Fibroblast of lung (primary cell): ENCODE measurements around the gene AFF2. TPM values are rescaled to one million over a fixed set of nuclear protein-coding genes. Genes with fewer than 3 reads are reported as not detected.

Experiments used
- DNase-seq, 2 donors: peaks; one replicate each; pipeline versions ENCODE4 v3.0.0 to v3.0.0-alpha.2; 2010; ENCODE audit warnings: low read depth in 2 of 2
- H2AFZ ChIP-seq: 2 replicates; pipeline ENCODE4 v1.5.1; 2012; ENCODE audit warnings: low read length, control low read depth, inconsistent platforms
- H3K27ac ChIP-seq: 2 replicates; pipeline ENCODE4 v1.5.1; 2011; ENCODE audit warnings: low read length, control low read depth; ENCODE audit not compliant: insufficient read depth
- H3K27me3 ChIP-seq: 2 replicates; pipeline ENCODE4 v1.5.1; 2011; ENCODE audit warnings: mild to moderate bottlenecking, low read length; ENCODE audit not compliant: control insufficient read depth, insufficient read depth
- H3K36me3 ChIP-seq: 2 replicates; pipeline ENCODE4 v1.5.1; 2011; ENCODE audit warnings: low read length; ENCODE audit not compliant: control insufficient read depth, insufficient read depth
- H3K4me1 ChIP-seq: 2 replicates; pipeline ENCODE4 v1.5.1; 2011; ENCODE audit warnings: low read length; ENCODE audit not compliant: control insufficient read depth, insufficient read depth; ENCODE audit errors: extremely low read depth
- H3K4me2 ChIP-seq: 2 replicates; pipeline ENCODE4 v1.5.1; 2011; ENCODE audit warnings: low read length, control low read depth; ENCODE audit not compliant: insufficient read depth; ENCODE audit errors: extremely low read depth
- H3K4me3 ChIP-seq, 4 experiments: fragments of 200-600 bp in 1 of 4; sonication (generic) in 1 of 4; replicated peaks in 1 of 4; 2 replicates each; pipeline ENCODE4 v1.5.1; 2011 to 2016; ENCODE audit warnings: low read length in 4 of 4, low read depth in 3 of 4, mild to moderate bottlenecking in 3 of 4, control low read depth in 2 of 4, inconsistent platforms in 1 of 4, mixed read lengths in 1 of 4; ENCODE audit not compliant: insufficient read depth in 1 of 4; ENCODE audit errors: control extremely low read depth in 1 of 4
- H3K79me2 ChIP-seq: 2 replicates; pipeline ENCODE4 v1.5.1; 2012; ENCODE audit warnings: mild to moderate bottlenecking, low read length, inconsistent platforms; ENCODE audit not compliant: control insufficient read depth, insufficient read depth
- H3K9ac ChIP-seq: 2 replicates; pipeline ENCODE4 v1.5.1; 2011; ENCODE audit warnings: mild to moderate bottlenecking, low read length, control low read depth; ENCODE audit not compliant: insufficient read depth
- H3K9me3 ChIP-seq: 2 replicates; pipeline ENCODE4 v1.5.1; 2012; ENCODE audit warnings: low read depth, low read length; ENCODE audit not compliant: control insufficient read depth, insufficient read depth
- H4K20me1 ChIP-seq: 2 replicates; pipeline ENCODE4 v1.5.1; 2011; ENCODE audit warnings: low read length; ENCODE audit not compliant: control insufficient read depth, insufficient read depth; ENCODE audit errors: extremely low read depth
- EZH2 ChIP-seq: IDR thresholded peaks from 2 replicates; pipeline ENCODE4 v1.5.1; 2012; ENCODE audit warnings: low read length, control low read depth, mild to moderate bottlenecking; ENCODE audit errors: missing control alignments
- polyA plus RNA-seq, 2 donors: library from polyadenylated mRNA; depleted of rRNA in 1 of 2; stranded (reverse) in 1 of 2; unstranded in 1 of 2; fragments of >200 nt; gene quantifications; 2 replicates each; pipeline ENCODE4 v1.2.1, GENCODE V29; 2011 to 2012; ENCODE audit warnings: missing spikeins in 1 of 2
- total RNA-seq: library from RNA; depleted of rRNA; stranded (reverse); fragments of >200 nt; gene quantifications from 2 replicates; pipeline ENCODE4 v1.2.1, GENCODE V29; 2014
- TF ChIP-seq, protein P1 (sequence below), 2 donors: IDR thresholded peaks in 1 of 2; conservative IDR thresholded peaks in 1 of 2; 1 replicate in 1 of 2; 2 replicates in 1 of 2; pipeline ENCODE4 v1.5.1; 2011 to 2012; ENCODE audit warnings: low read length in 2 of 2, control low read depth in 1 of 2, inconsistent platforms in 1 of 2, low read depth in 1 of 2, mild to moderate bottlenecking in 1 of 2

Gene AFF2
- total and polyA plus RNA-seq, 2 donors (not counting 1 experiment from before 2014, with no cell fraction given) = under 0.01 to 0.05 TPM

DNA sequence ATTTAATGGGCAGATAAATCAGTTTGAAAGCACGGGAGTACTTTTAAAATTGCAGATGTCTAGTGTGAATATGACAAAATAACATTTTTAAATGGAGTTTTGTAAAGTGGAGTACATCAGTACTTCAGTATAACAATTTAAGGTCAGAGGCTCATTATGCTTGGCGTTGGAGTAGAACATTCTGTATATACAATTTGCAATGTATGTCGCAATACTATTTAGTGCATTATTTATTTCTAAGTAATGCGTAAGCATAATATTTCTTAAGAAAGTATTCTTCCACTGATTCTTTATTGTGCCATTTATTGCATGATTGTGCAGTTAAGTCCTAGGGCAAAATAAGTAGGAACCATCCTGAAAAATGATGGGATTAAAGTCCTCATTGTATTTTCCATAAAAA lies 461.6 kb downstream of the AFF2 start:
- Histone ChIP-seq H3K4me3 (no peak overlapping the region), H3K9me3 (no peaks in the 10 kb centered on the region), H3K4me2 (no peak overlapping the region), H3K79me2 (no peaks in the 10 kb centered on the region), H3K27me3 (no peaks in the 10 kb centered on the region), H2AFZ (no peak overlapping the region), H3K27ac (no peak overlapping the region), H3K4me1 (no peaks in the 10 kb centered on the region), H3K36me3 (no peaks in the 10 kb centered on the region), H4K20me1 (no peaks in the 10 kb centered on the region), H3K9ac (no peak overlapping the region)
- DNase-seq = peak in 1 of 2 donors; percentile 52
- TF ChIP-seq, protein P1, sequence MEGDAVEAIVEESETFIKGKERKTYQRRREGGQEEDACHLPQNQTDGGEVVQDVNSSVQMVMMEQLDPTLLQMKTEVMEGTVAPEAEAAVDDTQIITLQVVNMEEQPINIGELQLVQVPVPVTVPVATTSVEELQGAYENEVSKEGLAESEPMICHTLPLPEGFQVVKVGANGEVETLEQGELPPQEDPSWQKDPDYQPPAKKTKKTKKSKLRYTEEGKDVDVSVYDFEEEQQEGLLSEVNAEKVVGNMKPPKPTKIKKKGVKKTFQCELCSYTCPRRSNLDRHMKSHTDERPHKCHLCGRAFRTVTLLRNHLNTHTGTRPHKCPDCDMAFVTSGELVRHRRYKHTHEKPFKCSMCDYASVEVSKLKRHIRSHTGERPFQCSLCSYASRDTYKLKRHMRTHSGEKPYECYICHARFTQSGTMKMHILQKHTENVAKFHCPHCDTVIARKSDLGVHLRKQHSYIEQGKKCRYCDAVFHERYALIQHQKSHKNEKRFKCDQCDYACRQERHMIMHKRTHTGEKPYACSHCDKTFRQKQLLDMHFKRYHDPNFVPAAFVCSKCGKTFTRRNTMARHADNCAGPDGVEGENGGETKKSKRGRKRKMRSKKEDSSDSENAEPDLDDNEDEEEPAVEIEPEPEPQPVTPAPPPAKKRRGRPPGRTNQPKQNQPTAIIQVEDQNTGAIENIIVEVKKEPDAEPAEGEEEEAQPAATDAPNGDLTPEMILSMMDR (conservative IDR thresholded peaks at IDR 0.05 in 1 of 2, IDR thresholded peaks at IDR 0.05 in 1 of 2; ENCODE audit: low read depth in 1 of 2, low read length in 2 of 2) = no peak
- no peak for TF ChIP-seq EZH2

DNA sequence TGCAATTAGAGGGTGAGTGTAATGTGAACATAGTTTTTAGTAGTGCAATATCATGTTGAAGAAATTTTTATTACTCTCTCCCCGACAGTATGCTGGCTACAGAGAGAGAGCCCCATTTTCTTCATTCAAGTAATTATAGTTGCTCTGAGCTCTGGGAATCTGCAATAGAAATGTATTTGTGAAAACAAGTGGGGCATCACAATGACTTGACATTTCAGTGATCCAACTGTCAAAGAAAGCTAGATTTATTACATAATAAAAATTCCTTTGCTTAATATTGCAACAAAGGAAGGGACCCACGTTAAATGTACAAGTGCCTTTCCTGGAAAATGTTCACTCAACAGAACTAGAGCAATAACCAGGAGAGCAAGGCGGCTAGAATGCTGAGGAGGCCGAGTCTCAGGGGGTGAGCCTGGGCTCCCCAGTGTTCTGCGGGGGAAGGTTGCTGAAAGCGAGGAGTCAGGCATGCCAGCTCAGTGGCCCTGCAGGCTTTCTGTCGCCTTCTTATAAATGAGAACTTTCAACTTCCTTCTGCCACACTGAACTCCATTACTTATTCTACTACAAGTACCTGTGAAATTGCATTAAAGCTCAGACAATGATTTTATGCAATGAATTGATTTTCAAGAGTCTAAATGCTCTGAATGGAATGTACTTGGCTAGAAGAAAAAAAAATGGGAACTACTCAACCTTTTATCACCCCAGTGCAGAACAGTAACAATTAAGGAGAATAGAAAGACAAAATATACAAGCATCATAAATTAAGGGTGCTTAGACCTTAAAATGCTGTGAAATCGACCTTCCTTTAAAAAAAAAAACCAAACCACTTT lies 476.4 kb downstream of the AFF2 start:
- Histone ChIP-seq H4K20me1 (no peaks in the 10 kb centered on the region), H3K36me3 (no peaks in the 10 kb centered on the region), H3K4me2 (no peak overlapping the region), H3K9me3 (no peaks in the 10 kb centered on the region), H2AFZ (no peak overlapping the region), H3K4me3 (no peak overlapping the region), H3K4me1 (no peaks in the 10 kb centered on the region), H3K9ac (no peak overlapping the region), H3K27me3 (no peaks in the 10 kb centered on the region), H3K79me2 (no peaks in the 10 kb centered on the region), H3K27ac (no peak overlapping the region)
- no peak for TF ChIP-seq EZH2
- TF ChIP-seq, protein P1 (conservative IDR thresholded peaks at IDR 0.05 in 1 of 2, IDR thresholded peaks at IDR 0.05 in 1 of 2; ENCODE audit: low read depth in 1 of 2, low read length in 2 of 2) = no peak
- no peak for DNase-seq

DNA sequence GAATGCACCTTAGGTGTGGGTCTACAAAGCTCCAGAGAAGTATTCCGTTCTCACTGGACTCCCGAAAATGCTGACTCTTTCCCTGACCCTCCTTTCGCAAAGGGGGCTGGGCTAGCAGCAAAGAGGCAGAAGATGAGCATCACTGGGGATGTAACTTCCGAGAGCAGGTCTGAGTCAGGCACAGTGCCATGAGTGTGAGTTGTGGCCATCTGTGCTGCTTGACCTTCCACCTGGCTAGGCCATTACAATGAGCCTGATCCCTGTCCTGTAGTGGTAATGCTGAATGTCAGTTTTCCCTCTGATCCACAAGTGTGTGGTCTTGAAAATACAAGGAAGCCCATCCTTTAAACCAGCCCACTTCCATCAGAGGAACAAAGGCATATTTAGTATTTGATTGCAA lies 479.4 kb downstream of the AFF2 start:
- Histone ChIP-seq H3K79me2 (no peaks in the 10 kb centered on the region), H3K27me3 (no peaks in the 10 kb centered on the region), H3K9ac (no peak overlapping the region), H3K4me2 (no peak overlapping the region), H3K9me3 (no peaks in the 10 kb centered on the region), H3K27ac (no peak overlapping the region), H2AFZ (no peak overlapping the region), H3K4me3 (no peak overlapping the region), H3K4me1 (no peaks in the 10 kb centered on the region), H4K20me1 (no peaks in the 10 kb centered on the region), H3K36me3 (no peaks in the 10 kb centered on the region)
- DNase-seq = no peak
- no peak for TF ChIP-seq EZH2
- TF ChIP-seq, protein P1 (conservative IDR thresholded peaks at IDR 0.05 in 1 of 2, IDR thresholded peaks at IDR 0.05 in 1 of 2; ENCODE audit: low read depth in 1 of 2, low read length in 2 of 2) = no peak
